HL-60 (cell line): Measurements from ENCODE around the gene ZNF341.
A peak's percentile ranks its signal among the peaks of the same experiment; 100 is the strongest.

Experiments
- DNase-seq, 2 experiments: peaks; one replicate each; pipeline ENCODE4 v3.0.0-alpha.2; 2010 to 2020; ENCODE audit warnings: low read depth in 1 of 2, low spot score in 1 of 2
- H3K27ac ChIP-seq: fragments of 250-450 bp; sonication (Bioruptor Pico); replicated peaks from 2 replicates; pipeline ENCODE4 v1.5.1; 2020; ENCODE audit warnings: mild to moderate bottlenecking, moderate library complexity
- H3K27me3 ChIP-seq: fragments of 250-450 bp; sonication (Bioruptor Pico); 2 replicates; pipeline ENCODE4 v1.5.1; 2021; ENCODE audit warnings: mild to moderate bottlenecking, moderate library complexity; ENCODE audit not compliant: insufficient read depth, poor library complexity, severe bottlenecking
- H3K4me3 ChIP-seq: replicated peaks from 2 replicates; pipeline ENCODE4 v1.5.1; 2011; ENCODE audit warnings: mild to moderate bottlenecking, control low read depth, low read length; ENCODE audit not compliant: insufficient read depth
- CTCF ChIP-seq: IDR thresholded peaks from one replicate; pipeline ENCODE4 v1.5.1; 2011; ENCODE audit warnings: low read length, control low read depth, inconsistent platforms; ENCODE audit not compliant: insufficient read depth
- GABPA ChIP-seq: IDR thresholded peaks from 2 replicates; pipeline ENCODE4 v1.6.1; 2012; ENCODE audit warnings: low read depth
- POLR2AphosphoS5 ChIP-seq: IDR thresholded peaks from 2 replicates; pipeline ENCODE4 v1.6.1; 2012; ENCODE audit warnings: low read depth
- REST ChIP-seq: IDR thresholded peaks from 2 replicates; pipeline ENCODE4 v1.6.1; 2012; ENCODE audit warnings: low read depth; ENCODE audit not compliant: insufficient replicate concordance
- SPI1 ChIP-seq: IDR thresholded peaks from 2 replicates; pipeline ENCODE4 v1.6.1; 2012; ENCODE audit warnings: low read depth, mild to moderate bottlenecking, borderline replicate concordance

The ZNF341 gene

DNA sequence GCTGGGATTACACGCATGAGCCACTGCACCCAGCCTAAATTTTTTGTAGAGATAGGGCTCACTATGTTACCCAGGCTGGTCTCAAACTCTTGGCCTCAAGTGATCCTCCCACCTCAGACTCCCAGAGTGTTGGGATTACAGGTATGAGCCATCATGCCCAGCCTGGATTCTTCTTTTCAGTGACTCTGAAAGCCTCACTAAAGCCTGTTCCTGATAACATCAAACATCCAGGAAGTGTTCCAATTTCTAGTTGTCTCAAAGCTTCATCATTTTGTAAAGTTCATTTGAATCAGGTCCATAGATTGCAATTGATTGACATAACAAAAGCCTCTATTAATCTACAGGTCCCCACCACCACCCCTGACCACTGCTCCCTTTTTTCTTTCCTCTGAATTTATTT lies 50.1 kb downstream of the ZNF341 start:
- Histone ChIP-seq H3K27ac (no peak overlapping the region), H3K4me3 (no peak overlapping the region), H3K27me3 (no peaks in the 10 kb centered on the region)
- no peak for DNase-seq
- no peak for TF ChIP-seq POLR2AphosphoS5
- no peak for TF ChIP-seq GABPA
- no peak for TF ChIP-seq SPI1
- TF ChIP-seq CTCF = no peak
- no peak for TF ChIP-seq REST

DNA sequence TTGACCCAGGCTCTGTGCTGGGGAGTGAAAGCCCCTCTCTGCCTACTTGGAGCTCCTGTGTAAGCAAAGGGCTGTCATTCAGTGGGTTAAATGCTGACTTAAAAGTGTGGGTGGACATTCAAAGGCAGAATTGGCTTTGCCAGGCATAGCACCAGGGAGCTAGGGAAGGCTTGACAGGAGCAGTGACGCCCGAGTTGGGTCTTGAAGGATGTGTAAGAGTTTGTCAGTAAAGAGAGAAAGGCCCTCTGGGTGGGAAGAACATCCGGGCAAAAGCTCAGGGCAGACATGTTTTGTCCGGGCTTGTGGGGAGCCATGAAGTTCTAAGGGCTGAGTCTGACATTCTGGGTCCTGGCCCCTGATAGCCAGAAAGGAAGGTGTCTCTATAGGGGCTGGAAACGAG lies 51.5 kb downstream of the ZNF341 start:
- Histone ChIP-seq H3K27me3 (no peaks in the 10 kb centered on the region), H3K4me3 (no peak overlapping the region), H3K27ac (no peak overlapping the region)
- DNase-seq = no peak
- TF ChIP-seq SPI1 = no peak
- TF ChIP-seq REST = no peak
- TF ChIP-seq CTCF = no peak
- no peak for TF ChIP-seq POLR2AphosphoS5
- no peak for TF ChIP-seq GABPA

DNA sequence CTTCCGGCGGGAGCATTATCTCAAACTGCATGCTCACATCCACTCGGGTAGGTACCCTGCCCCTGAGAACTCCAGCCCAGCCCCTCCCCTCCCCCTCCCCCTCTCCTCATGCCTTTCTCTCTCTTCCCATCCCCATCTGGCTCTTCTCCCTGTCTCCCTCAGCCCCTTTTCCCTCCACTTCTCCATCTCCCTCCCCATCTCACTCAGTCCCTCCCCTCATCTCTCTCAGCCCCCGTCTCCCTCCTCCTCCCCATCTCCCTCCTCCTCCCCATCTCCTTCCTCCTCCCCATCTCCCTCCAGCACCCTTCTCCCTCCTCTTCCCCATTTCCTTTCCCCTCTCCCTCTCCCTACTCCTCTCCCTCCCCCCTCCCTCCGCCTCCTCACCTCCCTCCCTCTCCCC lies 52.0 kb downstream of the ZNF341 start:
- Histone ChIP-seq H3K4me3 (no peak overlapping the region), H3K27ac (no peak overlapping the region), H3K27me3 (no peaks in the 10 kb centered on the region)
- TF ChIP-seq REST (no peak), GABPA (no peak), SPI1 (no peak), POLR2AphosphoS5 (no peak), CTCF (no peak)
- DNase-seq = peak in 1 of 2 experiments; percentile 25
